Measurements from ENCODE around the gene PSMB10.
"Not testable (repeated sequence)": the region's sequence is repeated elsewhere in the genome, so short reads cannot be mapped to it uniquely, and the experiment has no call there.

PSMB10 gene

GRCh38 chr16:67936124-67936879 lies at the start of gene PSMB10:
Gene PSMB10 (minus strand): TSS chr16:67936850. CDS start chr16:67936749, 101 bp downstream.
- DNase-seq: no peak

GRCh38 chr16:67982011-67982696 lies 45.5 kb upstream of the PSMB10 start:
- no peak for DNase-seq

- DNase-seq: no peak
Observed at GRCh38 chr16:67979955-67980678, 43.5 kb upstream of the PSMB10 start, which contains the start of gene DPEP3. Gene DPEP3 (minus strand): TSS chr16:67980499. CDS start chr16:67980380, 119 bp downstream.

GRCh38 chr16:67977469-67978227 lies 41.0 kb upstream of the PSMB10 start:
- no peak for DNase-seq

GRCh38 chr16:67977005-67977404 lies 40.4 kb upstream of the PSMB10 start:
- DNase-seq: no peak

- DNase-seq: no peak
Observed at GRCh38 chr16:67976205-67976604, 39.6 kb upstream of the PSMB10 start.

- DNase-seq: no peak
Observed at GRCh38 chr16:67975321-67976105, 38.9 kb upstream of the PSMB10 start.

GRCh38 chr16:67972285-67972684 lies 35.6 kb upstream of the PSMB10 start:
- not testable (repeated sequence) for DNase-seq

GRCh38 chr16:67971111-67971510 lies 34.5 kb upstream of the PSMB10 start:
- no peak for DNase-seq

GRCh38 chr16:67969254-67970039 lies 32.8 kb upstream of the PSMB10 start:
- DNase-seq: no peak

GRCh38 chr16:67968400-67969253 lies 32.0 kb upstream of the PSMB10 start, which contains the start of gene SLC12A4:
Gene SLC12A4 (minus strand): TSS chr16:67968637. CDS start chr16:67968553, 84 bp downstream.
- no peak for DNase-seq

GRCh38 chr16:67967958-67968399 lies 31.3 kb upstream of the PSMB10 start:
- DNase-seq: no peak

GRCh38 chr16:67967183-67967957 lies 30.7 kb upstream of the PSMB10 start:
- no peak for DNase-seq

GRCh38 chr16:67966549-67967182 lies 30.0 kb upstream of the PSMB10 start:
- DNase-seq: no peak

- no peak for DNase-seq
Observed at GRCh38 chr16:67965668-67966548, 29.3 kb upstream of the PSMB10 start.

- no peak for DNase-seq
Observed at GRCh38 chr16:67964477-67965131, 28.0 kb upstream of the PSMB10 start.

Data from NCI-H1417 treated with DMSO at 0.1 percent for 48 hours (cell line).